GM18519 (cell line): ENCODE results near the gene SUCO.
"Not testable (repeated sequence)": the region's sequence is repeated elsewhere in the genome, so short reads cannot be mapped to it uniquely, and the experiment has no call there.

Experiments used
- ATAC-seq: cut with Tn5 transposase; IDR thresholded peaks from one replicate; pipeline ENCODE4 v1.9.1; 2021; ENCODE audit warnings: mild to moderate bottlenecking, moderate library complexity; ENCODE audit not compliant: unreplicated experiment, low FRiP score

SUCO gene

DNA sequence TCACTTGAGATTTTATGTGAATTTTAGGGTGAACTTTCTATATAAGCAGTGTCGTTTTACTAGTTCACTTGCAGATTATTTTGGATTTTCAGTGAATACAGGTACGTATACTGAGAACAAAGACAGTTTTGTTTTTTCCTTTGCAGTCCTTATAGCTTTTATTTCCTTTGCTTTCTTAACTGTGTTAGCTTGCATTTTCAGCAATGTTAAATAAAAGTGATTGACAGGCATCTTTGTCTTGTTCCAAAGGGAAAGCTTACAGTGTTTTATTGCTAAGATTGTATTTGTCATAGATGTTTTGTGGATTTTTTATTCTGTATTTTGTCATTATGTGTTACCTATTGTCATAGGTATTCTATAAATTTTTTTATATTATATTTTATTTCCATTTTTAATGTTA, 72.7 kb downstream of the SUCO start:
- ATAC-seq = no peak

GRCh38 chr1:172607145-172607544, 74.2 kb downstream of the SUCO start:
- ATAC-seq = no peak

DNA sequence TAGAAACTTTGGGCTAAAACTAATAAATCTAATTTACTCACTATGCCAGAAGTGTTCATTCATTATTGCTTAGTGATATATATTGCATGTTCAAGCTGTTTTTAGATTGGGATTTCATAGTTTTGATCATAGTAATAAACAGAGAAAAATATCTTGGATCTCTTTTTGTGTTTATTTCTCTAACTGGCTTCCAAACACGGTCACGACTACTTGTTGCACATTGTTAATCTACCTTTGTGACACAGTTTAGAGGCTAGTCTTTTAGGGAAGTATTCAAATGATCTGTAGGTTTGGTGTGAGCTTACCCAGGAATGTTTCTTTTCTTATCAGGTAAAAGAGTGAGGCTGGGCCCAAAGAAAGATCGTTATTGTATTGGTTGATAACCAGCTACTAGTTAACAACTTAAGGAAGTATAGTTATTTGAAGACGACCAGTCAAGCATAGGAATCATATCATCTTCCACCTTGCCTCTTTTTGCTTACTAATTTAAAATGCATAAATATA, 75.2 kb downstream of the SUCO start:
- ATAC-seq = no peak

GRCh38 chr1:172609528-172609927, 76.6 kb downstream of the SUCO start:
- no peak for ATAC-seq

GRCh38 chr1:172612478-172612877, 79.5 kb downstream of the SUCO start:
- no peak for ATAC-seq

GRCh38 chr1:172613294-172613693, 80.3 kb downstream of the SUCO start:
- no peak for ATAC-seq

- ATAC-seq = no peak
Measured at GRCh38 chr1:172616195-172616594, 83.2 kb downstream of the SUCO start.

- no peak for ATAC-seq
Measured at GRCh38 chr1:172616636-172617035, 83.7 kb downstream of the SUCO start.

DNA sequence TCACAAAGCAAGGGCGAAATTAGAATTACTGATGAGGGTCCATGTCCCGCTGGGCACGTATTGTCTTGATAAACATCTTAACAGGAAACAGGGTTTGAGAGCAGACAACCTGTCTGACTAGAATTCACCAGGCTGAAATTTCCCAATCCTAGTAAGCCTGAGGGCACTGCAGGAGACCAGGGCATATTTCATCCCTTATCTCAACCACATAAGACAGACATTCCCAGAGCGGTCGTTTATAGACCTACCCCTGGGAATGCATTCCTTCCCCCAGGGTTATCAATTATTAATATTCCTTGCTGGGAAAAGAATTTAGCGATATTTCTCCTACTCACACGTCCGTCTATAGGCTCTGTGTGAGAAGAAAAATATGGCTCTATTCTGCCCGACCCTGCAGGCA, 87.7 kb downstream of the SUCO start:
- ATAC-seq = not testable (repeated sequence)

GRCh38 chr1:172622541-172622940, 89.6 kb downstream of the SUCO start:
- ATAC-seq = no peak

GRCh38 chr1:172623748-172624147, 90.8 kb downstream of the SUCO start:
- no peak for ATAC-seq

- no peak for ATAC-seq
Measured at GRCh38 chr1:172626845-172627244, 93.9 kb downstream of the SUCO start.

- no peak for ATAC-seq
Measured at GRCh38 chr1:172627702-172628101, 94.8 kb downstream of the SUCO start.

GRCh38 chr1:172628401-172628800, 95.5 kb downstream of the SUCO start:
- no peak for ATAC-seq

DNA sequence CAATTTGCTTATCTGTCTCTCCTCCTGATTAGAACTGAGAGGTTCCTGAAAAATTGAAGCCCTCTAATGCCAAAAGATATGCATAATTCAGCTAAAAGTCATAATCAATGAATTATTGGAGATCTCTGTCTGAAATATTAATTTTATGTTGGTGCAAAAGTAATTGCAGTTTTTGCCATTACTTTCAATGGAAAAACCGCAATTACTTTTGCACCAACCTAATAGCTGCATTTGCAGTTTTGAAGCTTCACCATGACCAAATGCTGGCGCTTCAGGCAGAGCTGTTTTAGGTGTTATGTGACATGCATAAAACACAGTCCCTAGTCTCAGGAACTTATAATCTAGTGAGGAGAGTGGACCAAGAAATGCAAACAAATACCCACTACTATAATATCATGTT, 96.2 kb downstream of the SUCO start:
- ATAC-seq = no peak

- no peak for ATAC-seq
Measured at GRCh38 chr1:172629638-172630037, 96.7 kb downstream of the SUCO start.

- no peak for ATAC-seq
Measured at GRCh38 chr1:172630056-172630818, 97.3 kb downstream of the SUCO start.

DNA sequence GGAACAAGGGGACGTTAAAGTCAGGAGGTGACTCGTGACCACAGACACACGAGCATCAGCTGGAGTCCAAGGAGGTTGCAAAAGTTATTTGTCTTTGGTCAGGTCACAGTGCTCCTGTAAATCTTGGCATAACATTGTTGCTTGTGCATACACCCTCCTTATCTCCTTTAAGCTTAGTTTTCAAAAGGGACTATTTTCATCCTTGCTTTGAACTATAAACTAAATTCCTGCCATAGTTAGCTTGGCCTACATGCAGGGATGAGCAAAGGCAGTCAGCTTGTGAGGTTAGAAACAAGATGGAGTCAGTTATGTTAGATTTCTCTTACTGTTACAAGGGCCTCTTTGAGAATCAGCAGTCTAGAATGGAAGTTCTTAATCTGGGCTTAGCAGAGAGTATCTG, 97.9 kb downstream of the SUCO start:
- ATAC-seq = no peak

DNA sequence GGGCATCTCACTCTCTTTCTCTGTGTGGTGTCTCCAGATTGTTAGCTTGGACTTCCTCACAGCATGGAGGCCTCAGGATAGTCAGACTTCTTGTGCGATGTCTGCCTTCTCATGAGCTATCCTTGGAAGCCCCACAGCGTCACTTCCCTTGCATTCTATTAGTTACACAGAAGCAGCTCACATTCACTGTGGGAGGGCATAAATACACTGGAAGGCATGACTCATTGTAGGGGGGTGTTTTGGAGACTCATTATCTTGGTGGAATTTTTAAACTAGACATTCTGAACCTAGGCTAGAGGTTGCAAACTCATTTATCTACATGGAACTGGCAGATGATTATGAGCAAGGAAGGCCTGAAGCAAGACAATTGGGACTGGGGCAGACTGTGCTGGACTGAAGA, 104.6 kb downstream of the SUCO start:
- no peak for ATAC-seq

DNA sequence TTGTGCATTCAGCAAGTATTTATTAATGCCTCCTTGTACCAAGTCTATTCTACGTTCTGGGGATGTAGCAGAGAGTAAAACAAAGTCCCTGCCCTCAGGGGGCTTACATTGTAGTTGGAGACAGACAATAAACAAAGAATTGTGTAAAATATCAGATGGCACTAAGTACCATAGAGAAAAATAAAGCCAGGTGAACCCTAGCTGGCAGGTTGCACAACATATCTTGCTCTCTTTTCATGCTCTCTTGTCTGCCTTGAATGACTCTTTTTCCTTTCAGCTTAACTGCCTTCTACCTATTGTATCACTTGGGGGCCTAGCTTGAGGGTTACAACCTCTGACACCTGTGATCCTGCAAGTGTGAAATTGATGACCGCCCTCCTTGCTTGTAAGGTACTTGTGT, 105.3 kb downstream of the SUCO start:
- ATAC-seq = no peak

DNA sequence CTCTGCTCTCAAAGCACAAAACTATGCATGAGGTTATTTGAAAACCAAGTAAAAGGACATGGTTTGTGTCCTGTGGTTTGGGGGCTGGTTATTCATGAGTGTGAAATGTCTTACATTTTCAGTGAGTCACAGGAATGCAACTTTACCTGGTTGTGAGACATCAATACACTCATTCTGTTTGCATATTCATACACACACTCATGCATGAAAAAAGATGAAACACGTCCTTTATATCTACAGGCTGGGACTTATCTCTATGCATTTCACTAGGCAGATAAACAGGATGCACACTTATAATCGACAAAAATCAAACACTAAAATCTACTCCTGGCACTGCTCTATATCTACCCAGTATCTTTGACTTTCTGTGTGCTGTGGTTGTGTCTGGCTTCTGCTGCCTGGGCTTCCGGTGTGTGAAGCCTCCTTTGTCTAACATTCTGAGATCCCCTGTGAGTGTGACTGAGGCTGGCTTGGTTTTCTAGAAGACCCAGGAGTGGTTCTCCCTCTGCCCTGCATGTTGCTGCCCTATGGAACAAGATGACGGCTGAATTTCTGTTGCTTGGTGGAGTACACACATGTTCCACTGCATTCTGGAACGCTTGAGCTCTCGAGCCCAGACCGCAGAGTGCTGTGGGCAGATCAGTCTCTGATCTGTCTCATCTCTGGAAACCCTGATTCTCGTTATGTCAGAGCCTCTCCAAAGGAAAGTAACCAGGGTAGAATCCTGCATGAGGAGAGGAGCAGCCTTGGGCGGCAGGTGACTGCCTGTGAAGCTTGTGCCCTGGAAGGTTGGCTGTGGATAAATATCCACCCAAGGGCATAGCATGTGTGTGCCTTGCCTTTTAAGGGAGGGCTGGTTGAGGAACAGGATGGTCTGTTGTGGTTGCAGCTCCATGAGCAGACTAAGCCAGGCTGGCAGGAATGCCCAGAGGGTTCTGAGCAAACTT, 106.2 kb downstream of the SUCO start:
- no peak for ATAC-seq
